Heart left ventricle (tissue), 16 donors: Measurements from ENCODE around the gene WFDC5. TPM values are rescaled to one million over a fixed set of nuclear protein-coding genes. Genes with fewer than 3 reads are reported as not detected.

Experiments
- ATAC-seq, 4 donors: fragments of 200-7000 bp; cut with Tn5 transposase; one replicate each; pipeline ENCODE4 v1.9.1; 2020 to 2022; ENCODE audit warnings: moderate library complexity in 4 of 4, mild to moderate bottlenecking in 3 of 4, moderate number of reproducible peaks in 1 of 4
- DNase-seq, 5 donors: peaks; one replicate each; pipeline ENCODE4 v3.0.0-alpha.2; 2020
- H3K27ac ChIP-seq, 12 donors: fragments of 200-600 bp; sonication (generic) in 4 of 12; one replicate each; pipeline versions ENCODE4 v1.5.0 to v1.8.0; 2016 to 2022; ENCODE audit warnings: mild to moderate bottlenecking in 2 of 12
- H3K27me3 ChIP-seq, 9 donors: fragments of 200-600 bp; sonication (generic) in 2 of 9; one replicate each; pipeline versions ENCODE4 v1.5.1 to v1.8.0; 2016 to 2022; ENCODE audit warnings: mild to moderate bottlenecking in 3 of 9
- H3K36me3 ChIP-seq, 9 donors: fragments of 200-600 bp; sonication (generic) in 2 of 9; one replicate each; pipeline versions ENCODE4 v1.5.0 to v1.8.0; 2018 to 2022; ENCODE audit warnings: mild to moderate bottlenecking in 2 of 9
- H3K4me1 ChIP-seq, 12 donors: fragments of 200-600 bp; sonication (generic) in 4 of 12; one replicate each; pipeline versions ENCODE4 v1.5.0 to v1.8.0; 2016 to 2022; ENCODE audit warnings: mild to moderate bottlenecking in 3 of 12
- H3K4me3 ChIP-seq, 12 donors: fragments of 200-600 bp; sonication (generic) in 4 of 12; one replicate each; pipeline versions ENCODE4 v1.5.0 to v1.8.0; 2017 to 2022; ENCODE audit warnings: mild to moderate bottlenecking in 9 of 12, moderate library complexity in 4 of 12
- H3K9me3 ChIP-seq, 12 donors: fragments of 200-600 bp; sonication (generic) in 4 of 12; one replicate each; pipeline versions ENCODE4 v1.5.0 to v1.8.0; 2016 to 2022; ENCODE audit warnings: mild to moderate bottlenecking in 1 of 12
- POLR2A ChIP-seq, 2 donors: fragments of 450-650 bp; IDR thresholded peaks; one replicate each; pipeline ENCODE4 v1.6.1; 2017; ENCODE audit warnings: antibody characterized with exemption in 2 of 2, mild to moderate bottlenecking in 2 of 2, moderate library complexity in 2 of 2
- WGBS, 4 donors: extraction: QIAGEN DNeasy Blood & Tissue Kit in 2 of 4; methylation state at CpG; one replicate each; pipeline versions ENCODE4 v1.1.5 to v1.1.7; 2013 to 2018; 5-methylcytosine and 5-hydroxymethylcytosine counted together
- intact Hi-C, 10 donors: fragments of 100-400 bp; cut with DNase I; formaldehyde crosslinking; loops; one replicate each; pipeline versions ENCODE4 v1.11.1 to v1.14.2; 2022
- long read RNA-seq, 3 donors: library from polyadenylated mRNA; unstranded; transcript quantifications; one replicate each; pipeline ENCODE4 v2.0.0, GENCODE V29; 2020 to 2021
- polyA plus RNA-seq, 2 donors: library from polyadenylated mRNA; stranded (reverse); fragments of 200-250 nt; gene quantifications; one replicate each; pipeline ENCODE4 v1.2.3, GENCODE V29; 2013
- total RNA-seq, 9 donors: library from RNA; depleted of rRNA in 2 of 9; stranded (reverse); fragments of >200 nt in 2 of 9; fragmentation: NEBNext Ultra II Directional in 3 of 9; extraction: Animal tissue kit (Norgen Biotek cat#: 25700) in 3 of 9; gene quantifications; one replicate each; pipeline versions ENCODE4 v1.1.0 to v1.2.4, GENCODE V29; 2016 to 2023
- TF ChIP-seq, protein P1 (sequence below), 12 donors: fragments of 200-600 bp; sonication (generic) in 4 of 12; IDR thresholded peaks; one replicate each; pipeline versions ENCODE4 v1.5.0 to v1.8.0; 2018 to 2022; ENCODE audit warnings: antibody characterized with exemption in 12 of 12, mild to moderate bottlenecking in 5 of 12
- donor health status: ischemic (EF 13 %, LVEDD 7.1; RV severe dilation, severe dysfunction).
- donor health status: healthy with polysubstance abuse.
- donor health status: DM: no; HTN: yes; CAD: no.
- donor health status: DM: no; HTN: no; CAD: no.
- donor health status: ischemic (EF 25% LVEDD 6.9; RV normal size, moderate dysfunction).
- donor health status: ischemic (EF 25% LVEDD 5.7; RV mildly dilated, moderate dysfunction).
- donor health status: healthy.
- donor health status: DM: yes; HTN: yes; CAD: no.
- donor health status: ischemic (EF 35%, LVEDD 5.7; RV mildly dilated, moderate dysfunction).
- donor health status: nonischemic (EF 11% LVEDD 7.7; RV severe dilation, severe dysfunction).
- donor health status: DM: yes; HTN: yes; CAD: no.
- donor health status: PGD.
- donor health status: ischemic (EF 29% LVEDD 5.4; RV normal size, mild dysfunction).
- donor health status: nonischemic (EF 23%, LVEDD 6.1; RV moderate dilation, normal function).

The WFDC5 gene, protein sequence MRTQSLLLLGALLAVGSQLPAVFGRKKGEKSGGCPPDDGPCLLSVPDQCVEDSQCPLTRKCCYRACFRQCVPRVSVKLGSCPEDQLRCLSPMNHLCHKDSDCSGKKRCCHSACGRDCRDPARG
- not detected for total RNA-seq
- not detected for polyA plus RNA-seq
- long read RNA-seq, donor 1, result 0 reads
- long read RNA-seq, donor 2, result 0 reads
- long read RNA-seq, donor 3, result 0 reads

DNA sequence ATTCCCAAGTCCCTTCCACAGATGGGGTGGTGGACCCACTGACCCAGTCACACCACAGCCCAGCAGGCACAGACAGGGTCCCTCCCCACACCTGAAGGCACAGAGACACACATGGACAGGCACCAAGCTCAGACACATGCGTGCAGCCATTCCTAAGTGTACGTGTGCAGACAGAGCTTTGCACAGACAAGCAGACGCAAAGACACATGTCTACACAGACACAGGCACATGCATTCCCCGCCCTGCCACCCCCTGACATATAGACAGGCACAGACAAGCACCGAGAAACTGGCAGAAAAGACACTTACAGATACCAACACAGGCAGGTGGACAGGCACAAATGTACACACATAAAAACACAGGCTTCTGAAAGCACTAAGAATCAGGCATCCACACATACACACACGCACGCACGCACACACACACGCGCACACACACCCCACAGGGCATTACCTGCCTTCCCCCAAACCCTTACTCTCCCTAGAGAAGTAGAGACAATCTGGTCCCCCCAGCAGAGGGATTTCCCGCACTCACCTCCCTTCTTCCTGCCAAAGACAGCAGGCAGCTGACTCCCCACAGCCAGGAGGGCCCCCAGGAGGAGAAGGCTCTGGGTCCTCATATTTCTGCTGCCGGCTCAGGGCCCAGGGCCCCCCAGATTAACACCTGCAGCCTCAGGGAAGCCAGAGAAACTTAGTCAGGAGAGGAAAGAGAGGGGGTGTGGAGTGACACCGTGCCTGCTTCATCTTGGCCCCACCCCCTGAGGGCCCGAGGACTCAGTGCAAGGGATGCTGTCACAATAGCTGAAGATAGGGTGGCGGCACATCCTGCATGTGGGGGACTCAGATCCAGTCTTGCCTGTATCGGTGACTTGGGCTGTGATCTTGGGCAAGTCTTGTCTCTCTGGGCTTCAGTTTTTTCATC, at the start of gene WFDC5:
Gene WFDC5, minus strand, starts transcription at position 710 of the 921 bp plus-strand sequence. Its CDS starts 91 bp downstream, at position 619.
- DNase-seq, result no peak
- TF ChIP-seq, protein P1, sequence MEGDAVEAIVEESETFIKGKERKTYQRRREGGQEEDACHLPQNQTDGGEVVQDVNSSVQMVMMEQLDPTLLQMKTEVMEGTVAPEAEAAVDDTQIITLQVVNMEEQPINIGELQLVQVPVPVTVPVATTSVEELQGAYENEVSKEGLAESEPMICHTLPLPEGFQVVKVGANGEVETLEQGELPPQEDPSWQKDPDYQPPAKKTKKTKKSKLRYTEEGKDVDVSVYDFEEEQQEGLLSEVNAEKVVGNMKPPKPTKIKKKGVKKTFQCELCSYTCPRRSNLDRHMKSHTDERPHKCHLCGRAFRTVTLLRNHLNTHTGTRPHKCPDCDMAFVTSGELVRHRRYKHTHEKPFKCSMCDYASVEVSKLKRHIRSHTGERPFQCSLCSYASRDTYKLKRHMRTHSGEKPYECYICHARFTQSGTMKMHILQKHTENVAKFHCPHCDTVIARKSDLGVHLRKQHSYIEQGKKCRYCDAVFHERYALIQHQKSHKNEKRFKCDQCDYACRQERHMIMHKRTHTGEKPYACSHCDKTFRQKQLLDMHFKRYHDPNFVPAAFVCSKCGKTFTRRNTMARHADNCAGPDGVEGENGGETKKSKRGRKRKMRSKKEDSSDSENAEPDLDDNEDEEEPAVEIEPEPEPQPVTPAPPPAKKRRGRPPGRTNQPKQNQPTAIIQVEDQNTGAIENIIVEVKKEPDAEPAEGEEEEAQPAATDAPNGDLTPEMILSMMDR (IDR thresholded peaks at IDR 0.05), result no peak
- no peak for TF ChIP-seq POLR2A (IDR thresholded peaks at IDR 0.05)
- no peak for ATAC-seq
- H3K4me3 ChIP-seq, result no peak within 1 kb of the TSS
- intact Hi-C loops, result loop anchor here in 1 of 10 donors (5.0 kb wide), 2 partner anchors 72 to 102 kb away; no protein-coding TSS in a partner anchor
- peaks cover 0 to 39% (median 3%) of the 10 kb centered on the region in 9 donors for H3K27me3 ChIP-seq
- 49 to 66% (median 52%) methylated on average over 13 to 16 of the region's 16 CpGs for WGBS, 4 donors
- no peaks in the 10 kb centered on the region for H3K4me1 ChIP-seq
- no peaks in the 10 kb centered on the region for H3K36me3 ChIP-seq
- no peak within 1 kb of the TSS for H3K27ac ChIP-seq
- H3K9me3 ChIP-seq, result no peaks in the 10 kb centered on the region

DNA sequence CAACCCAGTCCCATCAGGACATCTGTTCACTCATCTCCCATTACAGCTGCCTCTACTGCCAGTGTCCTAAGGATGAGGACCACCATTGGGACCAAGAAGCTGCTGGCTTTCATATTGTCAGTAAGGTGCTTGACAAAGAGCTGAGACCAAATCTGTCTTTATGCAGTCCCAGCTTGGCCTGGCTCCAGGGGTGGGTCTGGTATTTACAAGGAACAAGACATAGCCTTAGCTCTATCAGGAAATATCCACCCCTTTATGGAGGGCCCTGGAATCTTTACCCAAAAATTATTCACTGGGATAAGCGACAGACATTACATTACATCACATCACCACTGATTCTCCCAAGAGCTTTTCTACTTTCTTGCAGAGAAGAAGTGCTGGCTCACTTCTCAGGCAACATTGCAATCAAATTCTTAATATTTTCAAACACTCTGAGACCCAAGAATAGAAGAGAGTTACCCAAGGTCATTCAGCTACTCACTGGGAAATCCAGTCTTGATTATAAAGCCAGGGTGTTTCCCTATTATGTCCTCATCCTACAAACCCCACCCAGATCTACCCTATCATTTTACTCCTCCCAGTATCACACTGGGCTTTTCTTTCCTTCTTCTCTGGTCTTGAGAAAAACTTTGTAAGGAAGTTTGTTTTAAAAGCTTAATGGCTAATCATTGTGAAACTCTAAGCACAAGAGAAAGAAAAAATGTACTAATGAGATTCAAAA, 48.3 kb upstream of the WFDC5 start:
- ATAC-seq (no peak), DNase-seq (no peak)
- TF ChIP-seq POLR2A (IDR thresholded peaks at IDR 0.05), result no peak
- TF ChIP-seq, protein P1 (IDR thresholded peaks at IDR 0.05), result no peak
- H3K4me3 ChIP-seq, result no peak overlapping the region
- H3K9me3 ChIP-seq, result peaks cover 0 to 63% (median 12%) of the 10 kb centered on the region in 12 donors
- H3K27ac ChIP-seq, result no peak overlapping the region
- no peaks in the 10 kb centered on the region for H3K27me3 ChIP-seq
- no peaks in the 10 kb centered on the region for H3K36me3 ChIP-seq
- intact Hi-C loops, result no loop called here
- WGBS, 4 donors, result 43 to 59% (median 51%) methylated on average over 1 of the region's 1 CpG
- no peaks in the 10 kb centered on the region for H3K4me1 ChIP-seq

DNA sequence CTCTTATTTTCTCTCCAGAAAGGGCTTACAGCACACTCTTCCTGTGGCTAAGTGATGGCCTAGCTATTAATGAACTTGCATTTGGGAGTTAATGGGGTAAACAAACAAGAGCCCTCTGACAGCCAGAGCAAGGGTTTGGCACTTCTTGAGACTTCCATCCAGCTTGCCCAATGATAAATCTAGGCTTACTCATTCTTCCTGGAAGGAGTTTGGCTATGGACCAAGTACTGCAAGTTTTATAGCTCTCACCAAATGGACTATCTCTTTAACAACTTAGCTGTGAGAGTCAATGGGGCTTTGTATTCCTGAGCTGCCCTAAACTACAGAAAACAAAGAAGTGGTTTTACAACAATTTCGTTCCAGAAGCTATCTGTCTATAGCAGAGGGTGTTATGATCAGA, 43.0 kb upstream of the WFDC5 start:
- H3K27ac ChIP-seq, result no peak overlapping the region
- H3K9me3 ChIP-seq, result peaks cover 0 to 43% (median 12%) of the 10 kb centered on the region in 12 donors
- 13 to 48% (median 38%) methylated on average over 1 of the region's 1 CpG for WGBS, 4 donors
- no peak overlapping the region for H3K4me3 ChIP-seq
- no peaks in the 10 kb centered on the region for H3K36me3 ChIP-seq
- peaks cover 0 to 4% (median 0%) of the 10 kb centered on the region in 12 donors for H3K4me1 ChIP-seq
- DNase-seq (no peak), ATAC-seq (no peak)
- H3K27me3 ChIP-seq, result no peaks in the 10 kb centered on the region
- intact Hi-C loops, result loop anchor here in 1 of 10 donors (10.0 kb wide), 1 partner anchor 57 kb away; no protein-coding TSS in a partner anchor
- no peak for TF ChIP-seq POLR2A (IDR thresholded peaks at IDR 0.05)
- TF ChIP-seq, protein P1 (IDR thresholded peaks at IDR 0.05), result no peak
